K562 (cell line): Measurements from ENCODE around the gene SMIM10L2A. TPM values are rescaled to one million over a fixed set of nuclear protein-coding genes. Genes with fewer than 3 reads are reported as not detected.

ENCODE experiments used
- ATAC-seq: fragments of 200-7000 bp; cut with Tn5 transposase; 3 replicates; pipeline ENCODE4 v1.9.1; 2020; ENCODE audit warnings: moderate library complexity
- BruUV-seq: library from RNA; stranded (reverse); fragments of 400-500 nt; replicated peaks from 2 replicates; lab custom pipeline; 2021; lab: Mats Ljungman, UMichigan
- CTCF ChIA-PET: fragments of 300-600 bp; formaldehyde crosslinking; extraction: SDS; loops from one replicate; lab custom pipeline; 2021; ENCODE audit warnings: low intra/inter-chr PET ratio; lab: Yijun Ruan, JAX
- POLR2A ChIA-PET: fragments of 300-600, 350-650 bp; sonication (Branson Sonifier 250); formaldehyde crosslinking; extraction: SDS; loops from one replicate; lab custom pipeline; 2021; ENCODE audit warnings: antibody characterized with exemption, inconsistent platforms; lab: Yijun Ruan, JAX
- DNase-seq, 4 experiments: peaks; one replicate each; pipeline versions ENCODE4 v3.0.0 to v3.0.0-alpha.2; 2011 to 2018; ENCODE audit warnings: low spot score in 3 of 4, mixed read lengths in 3 of 4; ENCODE audit errors: extremely low read depth in 1 of 4
- FAIRE-seq: peaks from 2 replicates; lab custom pipeline; 2011; peaks lifted over from hg19 to GRCh38; lab: Jason Lieb, UNC
- H2AFZ ChIP-seq: 2 replicates; pipeline ENCODE4 v1.6.0; 2011; ENCODE audit warnings: low read depth, low read length, control low read depth, inconsistent platforms
- H3K27ac ChIP-seq: fragments of 200-600 bp; 3 replicates; pipeline ENCODE4 v1.8.0; 2011; ENCODE audit warnings: low read depth, mild to moderate bottlenecking, control low read depth, inconsistent platforms, low read length, moderate library complexity, mixed read lengths; ENCODE audit errors: extremely low read depth
- H3K27me3 ChIP-seq, 2 experiments: fragments of 300-600 bp in 1 of 2; 2 replicates in 1 of 2; 3 replicates in 1 of 2; pipeline versions ENCODE4 v1.6.0 to v1.8.0; 2011; ENCODE audit warnings: inconsistent platforms in 2 of 2, low read length in 2 of 2, mild to moderate bottlenecking in 1 of 2, mixed read lengths in 1 of 2, moderate library complexity in 1 of 2; ENCODE audit not compliant: control insufficient read depth in 2 of 2, insufficient read depth in 2 of 2
- H3K36me3 ChIP-seq: fragments of 300-600 bp; 3 replicates; pipeline ENCODE4 v1.8.0; 2011; ENCODE audit warnings: mild to moderate bottlenecking, low read length, inconsistent platforms; ENCODE audit not compliant: control insufficient read depth, insufficient read depth
- H3K4me1 ChIP-seq, 2 experiments: fragments of 200-600 bp in 1 of 2; replicated peaks in 1 of 2; 2 replicates in 1 of 2; 3 replicates in 1 of 2; pipeline versions ENCODE4 v1.5.1 to v1.8.0; 2011; ENCODE audit warnings: inconsistent platforms in 2 of 2, low read length in 2 of 2, mild to moderate bottlenecking in 1 of 2, mixed read lengths in 1 of 2, moderate library complexity in 1 of 2; ENCODE audit not compliant: control insufficient read depth in 2 of 2, insufficient read depth in 2 of 2
- H3K4me2 ChIP-seq: 2 replicates; pipeline ENCODE4 v1.6.1; 2011; ENCODE audit warnings: low read length, control low read depth, inconsistent platforms, mixed read lengths; ENCODE audit not compliant: insufficient read depth
- H3K4me3 ChIP-seq: fragments of 200-600 bp; sonication (generic), shearing (Covaris generic); 2 replicates; pipeline ENCODE4 v1.5.1; 2016; ENCODE audit warnings: control low read depth, inconsistent platforms
- H3K79me2 ChIP-seq: fragments of 200-600 bp; 3 replicates; pipeline ENCODE4 v1.8.0; 2011; ENCODE audit warnings: low read length, inconsistent platforms; ENCODE audit not compliant: control insufficient read depth, insufficient read depth
- H3K9ac ChIP-seq, 2 experiments: 2 replicates each; pipeline versions ENCODE4 v1.6.0 to v1.6.1; 2011; ENCODE audit warnings: low read depth in 2 of 2, low read length in 2 of 2, control low read depth in 1 of 2, inconsistent platforms in 1 of 2, mild to moderate bottlenecking in 1 of 2, mixed read lengths in 1 of 2; ENCODE audit not compliant: insufficient read depth in 1 of 2
- H3K9me1 ChIP-seq: one replicate; pipeline ENCODE4 v1.6.0; 2011; ENCODE audit warnings: inconsistent platforms, mild to moderate bottlenecking, low read length, moderate library complexity; ENCODE audit not compliant: control insufficient read depth, insufficient read depth
- H3K9me3 ChIP-seq: replicated peaks from 2 replicates; pipeline ENCODE4 v1.5.1; 2011; ENCODE audit warnings: low read depth, low read length, inconsistent platforms; ENCODE audit not compliant: control insufficient read depth, insufficient read depth
- H4K20me1 ChIP-seq: replicated peaks from 2 replicates; pipeline ENCODE4 v1.6.1; 2011; ENCODE audit warnings: low read length, inconsistent platforms, mixed read lengths; ENCODE audit not compliant: control insufficient read depth, insufficient read depth
- DACH1 ChIP-seq: fragments of 450-650 bp; IDR thresholded peaks from 2 replicates; pipeline ENCODE4 v1.6.1; 2018; ENCODE audit not compliant: partially characterized antibody
- EHMT2 ChIP-seq: fragments of 450-650 bp; IDR thresholded peaks from 2 replicates; pipeline ENCODE4 v1.6.1; 2018; ENCODE audit warnings: antibody characterized with exemption
- ETS2 ChIP-seq: IDR thresholded peaks from 2 replicates; pipeline ENCODE4 v1.6.1; 2016; ENCODE audit warnings: borderline replicate concordance, missing genetic modification characterization, mild to moderate bottlenecking, moderate library complexity, missing compliant biosample characterization; ENCODE audit not compliant: poor library complexity, severe bottlenecking
- HNRNPLL ChIP-seq: fragments of 200-400 bp; formaldehyde crosslinking; IDR thresholded peaks from 2 replicates; pipeline ENCODE4 v1.6.1; 2017; ENCODE audit warnings: low read length, low read depth, mild to moderate bottlenecking; ENCODE audit not compliant: poor library complexity, severe bottlenecking
- LCOR ChIP-seq: sonication (generic); formaldehyde crosslinking; IDR thresholded peaks from 2 replicates; pipeline ENCODE4 v1.8.0; 2022; ENCODE audit warnings: mild to moderate bottlenecking, missing genetic modification reagents
- MIER1 ChIP-seq: fragments of 450-650 bp; IDR thresholded peaks from 2 replicates; pipeline ENCODE4 v1.6.1; 2016; ENCODE audit warnings: antibody characterized with exemption, mild to moderate bottlenecking, low read depth
- RBFOX2 ChIP-seq: fragments of 200-400 bp; formaldehyde crosslinking; IDR thresholded peaks from 2 replicates; pipeline ENCODE4 v1.6.1; 2017; ENCODE audit warnings: low read depth, mild to moderate bottlenecking, low read length, moderate library complexity
- RBM14 ChIP-seq: fragments of 200-400 bp; formaldehyde crosslinking; IDR thresholded peaks from 2 replicates; pipeline ENCODE4 v1.6.1; 2018; ENCODE audit warnings: low read depth, mild to moderate bottlenecking, low read length, moderate library complexity, borderline replicate concordance; ENCODE audit not compliant: insufficient read depth
- SETDB1 ChIP-seq: IDR thresholded peaks from one replicate; pipeline ENCODE4 v1.6.1; 2012; ENCODE audit warnings: low read length, control low read depth, inconsistent platforms
- TAF1 ChIP-seq: IDR thresholded peaks from 2 replicates; pipeline ENCODE4 v1.6.1; 2011; ENCODE audit warnings: mild to moderate bottlenecking, low read length, moderate library complexity; ENCODE audit not compliant: insufficient read depth, control insufficient read depth, severe bottlenecking; ENCODE audit errors: extremely low read depth
- ZNF282 ChIP-seq: sonication (generic); formaldehyde crosslinking; IDR thresholded peaks from 2 replicates; pipeline ENCODE4 v1.8.1; 2023; ENCODE audit warnings: missing genetic modification reagents
- in situ Hi-C: fragments of 300-500 bp; cut with MboI; formaldehyde crosslinking; loops from 4 replicates; pipeline ENCODE4 v1.15.0; 2018; ENCODE audit warnings: inconsistent platforms, mixed read lengths
- intact Hi-C: fragments of 100-400 bp; cut with micrococcal nuclease; formaldehyde crosslinking; loops from 2 replicates; pipeline ENCODE4 v1.14.2; 2022
- polyA plus RNA-seq, 8 experiments: library from polyadenylated mRNA; depleted of rRNA in 4 of 8; stranded (reverse) in 5 of 8; unstranded in 3 of 8; fragments of >200 nt; fragmentation: Nextera tagmentation in 2 of 8; fragmentation: Illumina TruSeq in 1 of 8; extraction: Ambion mirVana in 2 of 8; extraction: Trizol in 1 of 8; gene quantifications; 2 replicates each; pipeline versions ENCODE4 v1.2.1 to v1.2.3, GENCODE V29; 2011 to 2014; ENCODE audit warnings: inconsistent platforms in 1 of 8, missing spikeins in 1 of 8
- total RNA-seq, 7 experiments: library from RNA; depleted of rRNA in 6 of 7; stranded (reverse); fragments of >200 nt in 6 of 7; fragmentation: Illumina TruSeq in 2 of 7; extraction: Trizol in 2 of 7; gene quantifications; 2 replicates each; pipeline versions ENCODE4 v1.2.1 to v1.2.3, GENCODE V29; 2011 to 2021; ENCODE audit warnings: low replicate concordance in 1 of 7
- TF ChIP-seq, protein P1 (sequence below): IDR thresholded peaks from 2 replicates; pipeline ENCODE4 v1.6.1; 2016; ENCODE audit warnings: missing genetic modification characterization, missing compliant biosample characterization
- TF ChIP-seq, protein P2 (sequence below): fragments of 250-450 bp; sonication (Bioruptor Pico); IDR thresholded peaks from 2 replicates; pipeline ENCODE4 v1.5.0; 2021
- TF ChIP-seq, protein P3 (sequence below): fragments of 450-650 bp; formaldehyde crosslinking; conservative IDR thresholded peaks from 2 replicates; pipeline ENCODE4 v1.4.0; 2022; ENCODE audit warnings: mild to moderate bottlenecking, missing genetic modification characterization

Gene SMIM10L2A
- total and polyA plus RNA-seq, 9 of the 15 experiments (the other 6 are each of a cell fraction or from before 2014, with no cell fraction given) = 0.03 to 0.14 (median 0.09) TPM; not detected in 2

DNA sequence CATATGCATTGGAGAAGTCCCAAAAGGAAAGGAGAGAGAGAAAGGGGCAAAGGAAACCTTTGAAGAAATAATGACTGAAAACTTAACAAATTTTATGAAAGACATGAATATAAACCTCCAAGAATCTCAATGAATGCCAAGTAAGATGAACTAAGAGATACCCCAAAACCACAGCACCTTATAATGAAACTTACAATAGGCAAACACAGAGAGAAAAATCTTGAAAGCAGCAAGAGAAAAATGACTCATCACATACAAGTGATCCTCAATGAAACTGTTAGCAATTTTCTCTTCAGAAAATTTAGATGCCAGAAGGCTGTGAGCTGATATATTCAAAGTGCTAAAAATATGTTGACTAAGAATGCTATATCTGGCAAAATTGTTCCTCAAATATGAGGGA is 10.1 kb downstream of the SMIM10L2A start:
- ChIA-PET POLR2A (no interaction called here), CTCF (no interaction called here)
- H3K4me2 ChIP-seq = no peak overlapping the region
- no peaks in the 10 kb centered on the region for H3K36me3 ChIP-seq
- H3K27me3 ChIP-seq = peaks cover 6 to 46% of the 10 kb centered on the region in 2 experiments; a peak in 3 of 5 replicates
- H3K4me1 ChIP-seq = peaks cover 0 to 17% of the 10 kb centered on the region in 2 experiments; a peak in 1 of 5 replicates
- in situ Hi-C loops (no loop called here), intact Hi-C loops (no loop called here)
- H3K9ac ChIP-seq = no peak overlapping the region
- H2AFZ ChIP-seq = no peak overlapping the region
- H3K4me3 ChIP-seq = no peak overlapping the region
- no peaks in the 10 kb centered on the region for H3K9me3 ChIP-seq
- H3K9me1 ChIP-seq = no peaks in the 10 kb centered on the region
- ATAC-seq (no peak), FAIRE-seq (no peak), DNase-seq (no peak)
- BruUV-seq = no TSS peak
- H4K20me1 ChIP-seq = no peaks in the 10 kb centered on the region
- no peaks in the 10 kb centered on the region for H3K79me2 ChIP-seq
- TF ChIP-seq, protein P1, sequence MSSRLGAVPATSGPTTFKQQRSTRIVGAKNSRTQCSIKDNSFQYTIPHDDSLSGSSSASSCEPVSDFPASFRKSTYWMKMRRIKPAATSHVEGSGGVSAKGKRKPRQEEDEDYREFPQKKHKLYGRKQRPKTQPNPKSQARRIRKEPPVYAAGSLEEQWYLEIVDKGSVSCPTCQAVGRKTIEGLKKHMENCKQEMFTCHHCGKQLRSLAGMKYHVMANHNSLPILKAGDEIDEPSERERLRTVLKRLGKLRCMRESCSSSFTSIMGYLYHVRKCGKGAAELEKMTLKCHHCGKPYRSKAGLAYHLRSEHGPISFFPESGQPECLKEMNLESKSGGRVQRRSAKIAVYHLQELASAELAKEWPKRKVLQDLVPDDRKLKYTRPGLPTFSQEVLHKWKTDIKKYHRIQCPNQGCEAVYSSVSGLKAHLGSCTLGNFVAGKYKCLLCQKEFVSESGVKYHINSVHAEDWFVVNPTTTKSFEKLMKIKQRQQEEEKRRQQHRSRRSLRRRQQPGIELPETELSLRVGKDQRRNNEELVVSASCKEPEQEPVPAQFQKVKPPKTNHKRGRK (tag) = no peak
- TF ChIP-seq ZNF282 (CRISPR knock-in tag) = no peak
- TF ChIP-seq MIER1 = no peak
- TF ChIP-seq, protein P2, sequence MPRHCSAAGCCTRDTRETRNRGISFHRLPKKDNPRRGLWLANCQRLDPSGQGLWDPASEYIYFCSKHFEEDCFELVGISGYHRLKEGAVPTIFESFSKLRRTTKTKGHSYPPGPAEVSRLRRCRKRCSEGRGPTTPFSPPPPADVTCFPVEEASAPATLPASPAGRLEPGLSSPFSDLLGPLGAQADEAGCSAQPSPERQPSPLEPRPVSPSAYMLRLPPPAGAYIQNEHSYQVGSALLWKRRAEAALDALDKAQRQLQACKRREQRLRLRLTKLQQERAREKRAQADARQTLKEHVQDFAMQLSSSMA (CRISPR knock-in tag) = no peak
- TF ChIP-seq EHMT2 = no peak
- no peak for TF ChIP-seq ETS2 (tag)
- TF ChIP-seq DACH1 = no peak
- TF ChIP-seq RBFOX2 = no peak
- TF ChIP-seq, protein P3, sequence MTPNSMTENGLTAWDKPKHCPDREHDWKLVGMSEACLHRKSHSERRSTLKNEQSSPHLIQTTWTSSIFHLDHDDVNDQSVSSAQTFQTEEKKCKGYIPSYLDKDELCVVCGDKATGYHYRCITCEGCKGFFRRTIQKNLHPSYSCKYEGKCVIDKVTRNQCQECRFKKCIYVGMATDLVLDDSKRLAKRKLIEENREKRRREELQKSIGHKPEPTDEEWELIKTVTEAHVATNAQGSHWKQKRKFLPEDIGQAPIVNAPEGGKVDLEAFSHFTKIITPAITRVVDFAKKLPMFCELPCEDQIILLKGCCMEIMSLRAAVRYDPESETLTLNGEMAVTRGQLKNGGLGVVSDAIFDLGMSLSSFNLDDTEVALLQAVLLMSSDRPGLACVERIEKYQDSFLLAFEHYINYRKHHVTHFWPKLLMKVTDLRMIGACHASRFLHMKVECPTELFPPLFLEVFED = no peak
- TF ChIP-seq SETDB1 = no peak
- TF ChIP-seq HNRNPLL = no peak
- TF ChIP-seq LCOR = no peak
- no peak for TF ChIP-seq RBM14
- TF ChIP-seq TAF1 = no peak
- H3K27ac ChIP-seq = no peak overlapping the region
